Glutamatergic neuron (in vitro differentiated cells): Measurements from ENCODE around the gene TSC22D1. TPM values are rescaled to one million over a fixed set of nuclear protein-coding genes. Genes with fewer than 3 reads are reported as not detected.
"Not testable (repeated sequence)": the region's sequence is repeated elsewhere in the genome, so short reads cannot be mapped to it uniquely, and the experiment has no call there.

Source experiments
- DNase-seq: peaks from one replicate; pipeline ENCODE4 v3.0.0; 2022
- H3K27ac Mint-ChIP-seq: one replicate; pipeline ENCODE4 v1.8.0; 2020; ENCODE audit warnings: mild to moderate bottlenecking, mixed read lengths, inconsistent platforms; ENCODE audit not compliant: unreplicated experiment
- H3K27me3 Mint-ChIP-seq: one replicate; pipeline ENCODE4 v1.8.0; 2020; ENCODE audit warnings: mild to moderate bottlenecking, moderate library complexity, mixed read lengths, inconsistent platforms; ENCODE audit not compliant: unreplicated experiment
- H3K36me3 Mint-ChIP-seq: one replicate; pipeline ENCODE4 v1.8.0; 2020; ENCODE audit warnings: mild to moderate bottlenecking, mixed read lengths, inconsistent platforms; ENCODE audit not compliant: unreplicated experiment
- H3K4me1 Mint-ChIP-seq: one replicate; pipeline ENCODE4 v1.8.0; 2020; ENCODE audit warnings: mild to moderate bottlenecking, low read depth, mixed read lengths, inconsistent platforms; ENCODE audit not compliant: unreplicated experiment
- H3K4me3 Mint-ChIP-seq: one replicate; pipeline ENCODE4 v1.8.0; 2020; ENCODE audit warnings: mild to moderate bottlenecking, mixed read lengths, inconsistent platforms; ENCODE audit not compliant: unreplicated experiment
- H3K9me3 Mint-ChIP-seq: one replicate; pipeline ENCODE4 v1.8.0; 2020; ENCODE audit warnings: mild to moderate bottlenecking, moderate library complexity, mixed read lengths, inconsistent platforms; ENCODE audit not compliant: unreplicated experiment
- total RNA-seq: library from RNA; stranded (reverse); fragmentation: NEBNext Ultra II Directional; extraction: Animal tissue kit (Norgen Biotek cat#: 25700); gene quantifications from one replicate; pipeline ENCODE4 v1.2.1, GENCODE V29; 2021; ENCODE audit not compliant: unreplicated experiment
- TF ChIP-seq, protein P1 (sequence below): fragments of 200-600 bp; sonication (generic); IDR thresholded peaks from one replicate; pipeline ENCODE4 v1.5.0; 2021; ENCODE audit not compliant: partially characterized antibody, unreplicated experiment

TSC22D1 gene
- total RNA-seq, 1 donor from 2014 or later = 111 TPM

DNA sequence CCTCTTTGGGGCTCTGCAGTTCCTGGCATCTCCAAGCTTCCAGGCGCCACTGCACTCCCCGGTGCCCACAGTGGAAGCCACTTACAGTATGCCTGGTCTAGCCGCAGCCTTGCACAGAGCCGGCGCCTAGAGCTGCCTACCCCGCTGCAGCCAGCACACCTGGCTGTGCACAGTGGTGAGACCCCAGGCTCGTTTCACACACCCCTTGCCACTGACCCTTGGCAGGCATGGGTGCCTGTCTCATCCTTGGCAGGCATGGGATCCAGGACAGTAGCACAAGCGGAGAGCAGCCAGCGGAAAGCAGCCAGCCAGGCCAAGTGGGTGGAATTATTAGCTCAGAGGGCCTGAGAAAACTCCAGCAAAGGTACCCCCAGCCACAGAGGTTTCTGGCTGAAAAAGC, 116.5 kb downstream of the TSC22D1 start:
- H3K27ac Mint-ChIP-seq = no peak overlapping the region
- no peak overlapping the region for H3K4me3 Mint-ChIP-seq
- H3K9me3 Mint-ChIP-seq = peaks cover 5% of the 10 kb centered on the region
- no peak for DNase-seq
- H3K27me3 Mint-ChIP-seq = no peaks in the 10 kb centered on the region
- TF ChIP-seq, protein P1, sequence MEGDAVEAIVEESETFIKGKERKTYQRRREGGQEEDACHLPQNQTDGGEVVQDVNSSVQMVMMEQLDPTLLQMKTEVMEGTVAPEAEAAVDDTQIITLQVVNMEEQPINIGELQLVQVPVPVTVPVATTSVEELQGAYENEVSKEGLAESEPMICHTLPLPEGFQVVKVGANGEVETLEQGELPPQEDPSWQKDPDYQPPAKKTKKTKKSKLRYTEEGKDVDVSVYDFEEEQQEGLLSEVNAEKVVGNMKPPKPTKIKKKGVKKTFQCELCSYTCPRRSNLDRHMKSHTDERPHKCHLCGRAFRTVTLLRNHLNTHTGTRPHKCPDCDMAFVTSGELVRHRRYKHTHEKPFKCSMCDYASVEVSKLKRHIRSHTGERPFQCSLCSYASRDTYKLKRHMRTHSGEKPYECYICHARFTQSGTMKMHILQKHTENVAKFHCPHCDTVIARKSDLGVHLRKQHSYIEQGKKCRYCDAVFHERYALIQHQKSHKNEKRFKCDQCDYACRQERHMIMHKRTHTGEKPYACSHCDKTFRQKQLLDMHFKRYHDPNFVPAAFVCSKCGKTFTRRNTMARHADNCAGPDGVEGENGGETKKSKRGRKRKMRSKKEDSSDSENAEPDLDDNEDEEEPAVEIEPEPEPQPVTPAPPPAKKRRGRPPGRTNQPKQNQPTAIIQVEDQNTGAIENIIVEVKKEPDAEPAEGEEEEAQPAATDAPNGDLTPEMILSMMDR = no peak
- peaks cover 8% of the 10 kb centered on the region for H3K36me3 Mint-ChIP-seq
- H3K4me1 Mint-ChIP-seq = no peaks in the 10 kb centered on the region

DNA sequence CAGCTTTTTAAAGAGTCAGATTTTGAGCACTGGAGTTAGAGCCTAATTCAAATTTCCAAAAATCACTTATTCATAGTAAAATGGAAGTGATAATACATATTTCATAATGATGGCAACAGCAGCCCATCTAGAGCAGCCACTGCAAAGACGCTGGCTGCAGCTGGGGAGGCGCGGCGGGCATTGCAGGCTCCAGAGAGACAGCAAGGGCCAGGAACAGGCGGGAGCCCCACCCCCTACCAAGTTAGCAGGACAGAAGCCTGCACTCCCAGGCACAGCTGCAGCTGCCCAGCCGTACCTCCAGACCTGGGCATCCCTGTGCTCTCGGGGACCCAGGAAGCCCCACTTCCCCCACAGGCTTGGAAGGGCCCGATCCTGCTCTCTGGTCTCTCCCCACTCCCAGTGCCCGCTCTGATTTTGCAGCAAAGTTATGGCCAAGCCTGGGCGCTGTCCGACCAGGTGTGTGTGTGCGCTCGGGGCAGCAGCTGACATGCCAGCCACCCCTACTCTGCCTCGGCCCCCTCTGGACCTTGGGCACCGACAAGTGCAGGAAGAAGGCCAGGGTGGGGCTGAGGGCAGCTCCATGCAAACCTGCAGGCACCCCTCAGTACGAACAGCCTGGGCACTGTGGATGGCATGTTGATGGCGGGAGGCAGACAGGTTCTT, 117.7 kb downstream of the TSC22D1 start:
- H3K27me3 Mint-ChIP-seq = no peaks in the 10 kb centered on the region
- no peaks in the 10 kb centered on the region for H3K4me1 Mint-ChIP-seq
- H3K27ac Mint-ChIP-seq = no peak overlapping the region
- no peak overlapping the region for H3K4me3 Mint-ChIP-seq
- H3K36me3 Mint-ChIP-seq = peaks cover 8% of the 10 kb centered on the region
- peaks cover 7% of the 10 kb centered on the region for H3K9me3 Mint-ChIP-seq
- DNase-seq = no peak
- TF ChIP-seq, protein P1 = no peak

DNA sequence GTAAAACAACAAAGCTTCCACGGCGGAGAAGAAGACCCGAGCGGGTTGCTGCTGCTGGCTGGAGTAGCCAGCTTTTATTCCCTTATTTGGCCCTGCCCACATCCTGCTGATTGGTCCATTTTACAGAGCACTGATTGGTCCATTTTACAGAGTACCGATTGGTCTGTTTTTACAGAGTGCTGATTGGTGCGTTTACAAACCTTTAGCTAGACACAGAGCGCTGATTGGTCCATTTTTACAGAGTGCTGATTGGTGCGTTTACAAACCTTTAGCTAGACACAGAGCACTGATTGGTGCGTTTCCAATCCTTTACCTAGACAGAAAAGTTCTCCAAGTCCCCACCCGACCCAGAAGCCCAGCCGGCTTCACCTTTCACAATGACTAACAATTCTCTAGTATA, 119.9 kb downstream of the TSC22D1 start:
- H3K27me3 Mint-ChIP-seq, DNase-seq, H3K9me3 Mint-ChIP-seq, H3K4me1 Mint-ChIP-seq, H3K4me3 Mint-ChIP-seq, H3K27ac Mint-ChIP-seq, H3K36me3 Mint-ChIP-seq: not testable (repeated sequence)

DNA sequence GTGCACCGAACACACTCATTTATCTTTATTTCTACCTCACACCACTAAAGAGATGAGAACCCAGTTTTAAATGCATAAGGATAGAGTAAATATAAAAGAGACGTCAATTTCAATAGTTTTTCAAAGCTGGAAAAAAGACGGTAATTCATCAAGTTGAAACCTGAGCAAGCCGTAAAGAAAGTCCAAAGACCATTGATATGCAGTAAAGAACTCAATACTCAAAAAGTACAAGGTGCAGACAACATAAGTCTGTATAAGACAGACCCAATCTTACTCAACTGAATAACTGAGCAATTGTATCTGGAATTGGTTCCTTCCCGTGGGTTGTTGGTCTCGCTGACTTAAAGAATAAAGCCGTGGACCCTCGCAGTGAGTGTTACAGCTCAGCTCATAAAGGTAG, 120.4 kb downstream of the TSC22D1 start:
- H3K27me3 Mint-ChIP-seq = no peaks in the 10 kb centered on the region

DNA sequence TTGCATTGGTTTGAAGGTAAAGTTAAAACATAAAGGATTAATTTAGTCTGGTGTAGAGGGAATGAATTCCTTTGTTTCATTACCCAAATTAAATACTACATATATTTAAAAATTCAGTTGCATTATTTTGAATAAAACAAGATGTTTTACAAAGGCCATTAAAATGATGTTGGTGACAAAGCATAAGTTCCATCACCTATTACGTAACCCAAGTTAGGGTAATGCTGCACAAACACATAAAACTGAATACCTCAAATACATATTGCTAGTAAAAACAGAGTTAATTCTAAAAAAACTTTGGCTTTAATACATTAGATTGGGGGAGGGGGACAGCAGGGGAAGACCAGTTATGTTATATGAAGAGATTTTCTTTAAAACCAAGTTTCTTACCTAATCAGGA, 122.2 kb downstream of the TSC22D1 start:
- H3K4me1 Mint-ChIP-seq = no peaks in the 10 kb centered on the region
- H3K9me3 Mint-ChIP-seq = peaks cover 7% of the 10 kb centered on the region
- no peaks in the 10 kb centered on the region for H3K27me3 Mint-ChIP-seq
- TF ChIP-seq, protein P1 = no peak
- H3K36me3 Mint-ChIP-seq = peaks cover 8% of the 10 kb centered on the region
- no peak overlapping the region for H3K27ac Mint-ChIP-seq
- DNase-seq = no peak
- no peak overlapping the region for H3K4me3 Mint-ChIP-seq

More for the DNA sequence above, 120.4 kb downstream of the TSC22D1 start:
- TF ChIP-seq, protein P1 = no peak
- peaks cover 8% of the 10 kb centered on the region for H3K36me3 Mint-ChIP-seq
- H3K9me3 Mint-ChIP-seq = peaks cover 7% of the 10 kb centered on the region
- no peak for DNase-seq
- H3K27ac Mint-ChIP-seq = no peak overlapping the region
- H3K4me3 Mint-ChIP-seq = no peak overlapping the region
- no peaks in the 10 kb centered on the region for H3K4me1 Mint-ChIP-seq
